ENCODE results near the gene BCL10.

Gene BCL10

GRCh38 chr1:85320371-85321131, 44.1 kb upstream of the BCL10 start:
- TF ChIP-seq, protein P1, sequence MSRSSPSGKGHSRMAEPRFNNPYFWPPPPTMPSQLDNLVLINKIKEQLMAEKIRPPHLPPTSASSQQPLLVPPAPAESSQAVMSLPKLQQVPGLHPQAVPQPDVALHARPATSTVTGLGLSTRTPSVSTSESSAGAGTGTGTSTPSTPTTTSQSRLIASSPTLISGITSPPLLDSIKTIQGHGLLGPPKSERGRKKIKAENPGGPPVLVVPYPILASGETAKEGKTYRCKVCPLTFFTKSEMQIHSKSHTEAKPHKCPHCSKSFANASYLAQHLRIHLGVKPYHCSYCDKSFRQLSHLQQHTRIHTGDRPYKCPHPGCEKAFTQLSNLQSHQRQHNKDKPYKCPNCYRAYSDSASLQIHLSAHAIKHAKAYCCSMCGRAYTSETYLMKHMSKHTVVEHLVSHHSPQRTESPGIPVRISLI (tag by site-specific recombination; IDR thresholded peaks at IDR 0.05), result no peak
- TF ChIP-seq ZNF555 (tag by site-specific recombination; conservative IDR thresholded peaks at IDR 0.05) (no peak), ZNF169 (tag by site-specific recombination; IDR thresholded peaks at IDR 0.05) (no peak), ZNF280C (tag by site-specific recombination; IDR thresholded peaks at IDR 0.05) (no peak), ZNF629 (tag by site-specific recombination; IDR thresholded peaks at IDR 0.05) (no peak), ZNF777 (tag by site-specific recombination; IDR thresholded peaks at IDR 0.05; ENCODE audit: borderline replicate concordance) (no peak), ZNF175 (tag by site-specific recombination; IDR thresholded peaks at IDR 0.05) (no peak), ZBTB26 (tag by site-specific recombination; optimal IDR thresholded peaks at IDR 0.05) (no peak), ZNF133 (tag by site-specific recombination; IDR thresholded peaks at IDR 0.05) (no peak), ZNF26 (tag by site-specific recombination; IDR thresholded peaks at IDR 0.05) (no peak), ZNF501 (tag by site-specific recombination; IDR thresholded peaks at IDR 0.05) (no peak), ZNF132 (tag by site-specific recombination; IDR thresholded peaks at IDR 0.05; ENCODE audit: borderline replicate concordance) (no peak), GLIS2 (tag by site-specific recombination; IDR thresholded peaks at IDR 0.05) (no peak), GLI4 (tag by site-specific recombination; IDR thresholded peaks at IDR 0.05) (no peak), ZNF530 (tag by site-specific recombination; IDR thresholded peaks at IDR 0.05; ENCODE audit: low read depth) (no peak)
- TF ChIP-seq, protein P2, sequence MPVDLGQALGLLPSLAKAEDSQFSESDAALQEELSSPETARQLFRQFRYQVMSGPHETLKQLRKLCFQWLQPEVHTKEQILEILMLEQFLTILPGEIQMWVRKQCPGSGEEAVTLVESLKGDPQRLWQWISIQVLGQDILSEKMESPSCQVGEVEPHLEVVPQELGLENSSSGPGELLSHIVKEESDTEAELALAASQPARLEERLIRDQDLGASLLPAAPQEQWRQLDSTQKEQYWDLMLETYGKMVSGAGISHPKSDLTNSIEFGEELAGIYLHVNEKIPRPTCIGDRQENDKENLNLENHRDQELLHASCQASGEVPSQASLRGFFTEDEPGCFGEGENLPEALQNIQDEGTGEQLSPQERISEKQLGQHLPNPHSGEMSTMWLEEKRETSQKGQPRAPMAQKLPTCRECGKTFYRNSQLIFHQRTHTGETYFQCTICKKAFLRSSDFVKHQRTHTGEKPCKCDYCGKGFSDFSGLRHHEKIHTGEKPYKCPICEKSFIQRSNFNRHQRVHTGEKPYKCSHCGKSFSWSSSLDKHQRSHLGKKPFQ (tag by site-specific recombination; IDR thresholded peaks at IDR 0.05), result no peak
- Histone ChIP-seq H3K27ac (ENCODE audit: extremely low read depth, low read depth, low read length) (no peak overlapping the region), H3K36me3 (ENCODE audit: control insufficient read depth in 2 of 2, insufficient read depth in 1 of 2, low read length in 2 of 2) (no peaks in the 10 kb centered on the region; a peak in 1 of 3 replicates), H3K4me3 (ENCODE audit: low read depth, low read length) (no peak overlapping the region), H3K9me3 (ENCODE audit: control insufficient read depth, insufficient read depth, low read depth, low read length) (no peaks in the 10 kb centered on the region), H3K4me1 (ENCODE audit: control insufficient read depth, insufficient read depth, low read length) (peaks cover 7% of the 10 kb centered on the region; the same call in 1 of the 2 replicates)
- CTCF ChIA-PET, result interaction anchor here (0.7 to 1.4 kb wide), 3 partner anchors 12 to 538 kb away, joined by 3 to 12 read pairs (median 6); no protein-coding TSS in a partner anchor
- POLR2A ChIA-PET, result interaction anchor here (0.6 to 0.7 kb wide), 2 partner anchors 159 to 747 kb away, joined by 4 to 10 read pairs; no protein-coding TSS in a partner anchor

GRCh38 chr1:85319931-85320330, 43.5 kb upstream of the BCL10 start:
- TF ChIP-seq KLF7 (tag by site-specific recombination; IDR thresholded peaks at IDR 0.05; ENCODE audit: borderline replicate concordance) (no peak), ZBTB8A (tag by site-specific recombination; IDR thresholded peaks at IDR 0.05) (no peak), ZNF585B (tag by site-specific recombination; IDR thresholded peaks at IDR 0.05) (no peak)
- H3K36me3 ChIP-seq (ENCODE audit: control insufficient read depth in 2 of 2, insufficient read depth in 1 of 2, low read length in 2 of 2), result no peaks in the 10 kb centered on the region; a peak in 1 of 3 replicates
- H3K27ac ChIP-seq (ENCODE audit: extremely low read depth, low read depth, low read length), result no peak overlapping the region
- ChIA-PET POLR2A (no interaction called here), CTCF (interaction anchor here (1.0 to 1.4 kb wide), 2 partner anchors 12 to 24 kb away, joined by 6 to 12 read pairs; no protein-coding TSS in a partner anchor)
- H3K4me1 ChIP-seq (ENCODE audit: control insufficient read depth, insufficient read depth, low read length), result peaks cover 7% of the 10 kb centered on the region; the same call in 1 of the 2 replicates
- no peak overlapping the region for H3K4me3 ChIP-seq (ENCODE audit: low read depth, low read length)
- H3K9me3 ChIP-seq (ENCODE audit: control insufficient read depth, insufficient read depth, low read depth, low read length), result no peaks in the 10 kb centered on the region
